Activated T-helper 2 cell treated with anti-CD3 and anti-CD28 coated beads, Interferon-gamma antibody, Interleukin-2, Interleukin-4, amounts not matched to agents 10 μg/mL and 5 μg/mL and 100 μg/mL, durations not matched to agents 14 hours and 24 hours and 36 hours (primary cell): Measurements from ENCODE around the gene PAPLN. TPM values are rescaled to one million over a fixed set of nuclear protein-coding genes. Genes with fewer than 3 reads are reported as not detected.
A peak's percentile ranks its signal among the peaks of the same experiment; 100 is the strongest.

ENCODE experiments used
- DNase-seq: peaks from one replicate; pipeline ENCODE4 v3.0.0; 2021; ENCODE audit warnings: low spot score
- H3K27ac Mint-ChIP-seq: one replicate; pipeline ENCODE4 v1.8.0; 2021; ENCODE audit warnings: mixed read lengths
- H3K27me3 Mint-ChIP-seq: one replicate; pipeline ENCODE4 v1.8.0; 2021; ENCODE audit warnings: low read depth, mixed read lengths
- H3K36me3 Mint-ChIP-seq: one replicate; pipeline ENCODE4 v1.8.0; 2021; ENCODE audit warnings: low read depth, mixed read lengths
- H3K4me1 Mint-ChIP-seq: one replicate; pipeline ENCODE4 v1.8.0; 2021; ENCODE audit warnings: low read depth, mixed read lengths
- H3K4me3 Mint-ChIP-seq: one replicate; pipeline ENCODE4 v1.8.0; 2021; ENCODE audit warnings: low read depth, mild to moderate bottlenecking, moderate library complexity, mixed read lengths
- H3K9me3 Mint-ChIP-seq: one replicate; pipeline ENCODE4 v1.8.0; 2021; ENCODE audit warnings: mixed read lengths
- intact Hi-C: fragments of 100-400 bp; cut with micrococcal nuclease; formaldehyde crosslinking; loops from one replicate; pipeline ENCODE4 v1.15.1; 2023
- total RNA-seq: library from RNA; stranded (reverse); gene quantifications from 2 replicates; pipeline ENCODE4 v1.2.3, GENCODE V29; 2022

Gene PAPLN
- total RNA-seq, 1 donor from 2014 or later, result 0.75 TPM

DNA sequence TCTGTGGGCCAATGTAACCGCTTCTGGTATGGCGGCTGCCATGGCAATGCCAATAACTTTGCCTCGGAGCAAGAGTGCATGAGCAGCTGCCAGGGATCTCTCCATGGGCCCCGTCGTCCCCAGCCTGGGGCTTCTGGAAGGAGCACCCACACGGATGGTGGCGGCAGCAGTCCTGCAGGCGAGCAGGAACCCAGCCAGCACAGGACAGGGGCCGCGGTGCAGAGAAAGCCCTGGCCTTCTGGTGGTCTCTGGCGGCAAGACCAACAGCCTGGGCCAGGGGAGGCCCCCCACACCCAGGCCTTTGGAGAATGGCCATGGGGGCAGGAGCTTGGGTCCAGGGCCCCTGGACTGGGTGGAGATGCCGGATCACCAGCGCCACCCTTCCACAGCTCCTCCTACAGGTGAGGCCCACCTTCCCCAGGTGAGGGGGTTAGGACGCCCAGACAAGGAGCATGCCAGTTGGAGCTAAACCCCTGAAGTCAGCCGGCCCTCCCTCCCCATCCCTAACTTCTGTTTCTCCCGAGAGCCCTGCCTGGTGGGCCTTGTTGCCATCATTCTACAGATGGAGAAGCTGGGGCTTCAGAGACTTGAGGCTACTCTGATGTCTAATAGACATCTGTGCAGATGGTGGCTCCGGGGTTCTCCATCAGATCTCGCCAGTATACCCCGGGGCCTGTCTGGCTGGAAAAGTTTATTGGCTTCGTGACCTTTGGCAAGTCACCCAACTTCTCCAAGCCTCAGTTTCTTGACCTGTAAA is 25.3 kb downstream of the PAPLN start:
- Mint-ChIP-seq H3K36me3 (no peaks in the 10 kb centered on the region), H3K4me1 (peaks cover 4% of the 10 kb centered on the region), H3K27me3 (no peaks in the 10 kb centered on the region), H3K9me3 (no peaks in the 10 kb centered on the region), H3K4me3 (no peak overlapping the region), H3K27ac (no peak overlapping the region)
- intact Hi-C loops, result no loop called here
- no peak for DNase-seq

GRCh38 chr14:73263606-73264005 is 26.3 kb downstream of the PAPLN start:
- Mint-ChIP-seq H3K4me1 (no peaks in the 10 kb centered on the region), H3K27me3 (no peaks in the 10 kb centered on the region), H3K36me3 (no peaks in the 10 kb centered on the region), H3K4me3 (no peak overlapping the region), H3K27ac (no peak overlapping the region), H3K9me3 (no peaks in the 10 kb centered on the region)
- intact Hi-C loops, result no loop called here
- no peak for DNase-seq

DNA sequence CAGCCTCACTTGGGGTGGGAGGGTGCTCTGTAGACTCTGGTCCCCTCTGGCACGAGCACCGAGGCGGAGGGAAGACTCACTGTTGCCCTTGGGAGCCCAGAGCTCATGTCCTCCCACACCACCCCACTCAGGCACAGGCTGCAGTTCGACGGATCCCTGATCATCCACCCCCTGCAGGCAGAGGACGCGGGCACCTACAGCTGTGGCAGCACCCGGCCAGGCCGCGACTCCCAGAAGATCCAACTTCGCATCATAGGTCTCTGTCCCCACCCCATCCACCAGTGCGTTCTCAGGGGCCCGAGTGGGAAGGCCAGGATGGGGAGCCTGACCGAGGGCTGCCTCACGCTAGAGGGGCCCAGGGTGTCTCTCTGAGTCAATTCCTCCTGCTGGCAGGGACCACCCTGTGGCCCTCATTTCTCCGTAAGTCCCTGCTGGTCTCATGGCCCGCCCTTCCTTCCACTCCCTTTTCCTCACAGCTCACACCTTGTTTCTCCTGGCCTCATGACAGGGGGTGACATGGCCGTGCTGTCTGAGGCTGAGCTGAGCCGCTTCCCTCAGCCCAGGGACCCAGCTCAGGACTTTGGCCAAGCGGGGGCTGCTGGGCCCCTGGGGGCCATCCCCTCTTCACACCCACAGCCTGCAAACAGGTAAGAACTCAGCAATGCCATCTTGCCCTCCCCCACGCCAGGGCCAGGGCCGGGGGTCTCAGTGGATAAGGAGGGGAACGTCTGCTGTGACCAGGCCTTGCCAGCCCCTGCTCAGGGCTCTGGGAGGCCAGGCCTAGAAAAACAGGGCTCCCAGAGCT is 27.0 kb downstream of the PAPLN start:
- H3K9me3 Mint-ChIP-seq, result no peaks in the 10 kb centered on the region
- no peaks in the 10 kb centered on the region for H3K4me1 Mint-ChIP-seq
- no peak overlapping the region for H3K4me3 Mint-ChIP-seq
- H3K27me3 Mint-ChIP-seq, result peaks cover 3% of the 10 kb centered on the region
- intact Hi-C loops, result no loop called here
- no peak overlapping the region for H3K27ac Mint-ChIP-seq
- H3K36me3 Mint-ChIP-seq, result no peaks in the 10 kb centered on the region
- DNase-seq, result no peak

DNA sequence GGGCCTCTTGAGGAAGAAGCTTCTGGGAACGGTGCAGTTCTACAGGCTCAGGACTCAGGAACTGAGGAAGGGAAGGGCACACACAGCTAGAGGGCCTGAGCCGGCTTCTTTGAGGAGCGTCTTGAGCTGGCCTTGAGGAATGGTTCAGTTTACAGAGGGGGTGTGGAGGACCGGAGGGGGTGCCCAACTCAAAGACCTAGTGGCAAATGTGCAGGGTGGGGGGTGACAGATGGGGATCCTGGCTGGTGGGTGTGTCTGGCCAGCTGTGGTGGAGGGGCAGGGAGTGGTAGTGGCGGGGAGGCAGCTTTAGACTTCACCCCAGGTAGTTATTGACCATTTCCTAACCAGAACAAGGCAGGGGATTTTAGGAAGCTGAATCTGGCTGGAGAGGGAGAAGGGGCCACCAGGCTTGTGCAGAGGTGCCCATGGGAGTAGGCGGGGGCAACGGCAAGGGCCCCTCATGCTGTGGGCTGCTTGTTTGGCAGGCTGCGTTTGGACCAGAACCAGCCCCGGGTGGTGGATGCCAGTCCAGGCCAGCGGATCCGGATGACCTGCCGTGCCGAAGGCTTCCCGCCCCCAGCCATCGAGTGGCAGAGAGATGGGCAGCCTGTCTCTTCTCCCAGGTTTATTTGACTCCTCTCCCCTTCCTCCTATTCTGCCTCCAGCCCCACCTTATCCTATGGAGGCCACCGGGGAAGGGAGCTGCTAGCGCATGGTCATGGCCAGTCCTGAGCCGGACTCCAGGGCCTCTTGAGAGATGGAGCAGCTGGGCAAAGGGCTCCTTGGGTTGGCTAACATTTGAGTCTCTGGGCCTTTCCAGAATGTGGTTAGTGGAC is 27.8 kb downstream of the PAPLN start:
- no peaks in the 10 kb centered on the region for H3K4me1 Mint-ChIP-seq
- H3K27me3 Mint-ChIP-seq, result peaks cover 4% of the 10 kb centered on the region
- H3K27ac Mint-ChIP-seq, result no peak overlapping the region
- H3K9me3 Mint-ChIP-seq, result no peaks in the 10 kb centered on the region
- no peak for DNase-seq
- H3K4me3 Mint-ChIP-seq, result no peak overlapping the region
- intact Hi-C loops, result no loop called here
- no peaks in the 10 kb centered on the region for H3K36me3 Mint-ChIP-seq

GRCh38 chr14:73265721-73266046 is 28.4 kb downstream of the PAPLN start:
- no peak for DNase-seq
- peaks cover 3% of the 10 kb centered on the region for H3K4me1 Mint-ChIP-seq
- H3K4me3 Mint-ChIP-seq, result no peak overlapping the region
- H3K9me3 Mint-ChIP-seq, result no peaks in the 10 kb centered on the region
- H3K27ac Mint-ChIP-seq, result no peak overlapping the region
- peaks cover under 1% of the 10 kb centered on the region for H3K36me3 Mint-ChIP-seq
- H3K27me3 Mint-ChIP-seq, result peaks cover 8% of the 10 kb centered on the region
- intact Hi-C loops, result no loop called here

DNA sequence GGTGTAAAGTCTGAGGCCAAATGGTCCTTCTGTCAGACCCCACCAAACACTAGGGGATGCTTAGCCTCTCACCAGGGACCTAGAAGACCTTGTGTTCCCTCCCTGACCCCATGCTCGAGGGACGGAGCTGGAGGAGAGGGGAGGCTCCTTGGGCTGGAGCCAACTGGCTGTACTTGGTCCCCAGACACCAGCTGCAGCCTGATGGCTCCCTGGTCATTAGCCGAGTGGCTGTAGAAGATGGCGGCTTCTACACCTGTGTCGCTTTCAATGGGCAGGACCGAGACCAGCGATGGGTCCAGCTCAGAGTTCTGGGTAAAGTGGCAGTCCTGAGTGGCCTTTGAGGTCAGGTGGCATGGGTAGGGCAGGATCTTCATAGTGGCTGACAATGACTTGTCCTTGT is 29.0 kb downstream of the PAPLN start:
- Mint-ChIP-seq H3K36me3 (peaks cover 4% of the 10 kb centered on the region), H3K4me3 (no peak overlapping the region), H3K9me3 (no peaks in the 10 kb centered on the region), H3K27ac (no peak overlapping the region), H3K4me1 (peaks cover 3% of the 10 kb centered on the region), H3K27me3 (peaks cover 11% of the 10 kb centered on the region)
- DNase-seq, result no peak
- intact Hi-C loops, result no loop called here

- no peak for DNase-seq
- Mint-ChIP-seq H3K4me1 (peaks cover 3% of the 10 kb centered on the region), H3K27ac (no peak overlapping the region), H3K36me3 (peaks cover 4% of the 10 kb centered on the region), H3K27me3 (peaks cover 11% of the 10 kb centered on the region), H3K9me3 (no peaks in the 10 kb centered on the region), H3K4me3 (no peak overlapping the region)
- intact Hi-C loops, result no loop called here
Measured at GRCh38 chr14:73267474-73267873, 30.2 kb downstream of the PAPLN start.

- no peak for DNase-seq
- H3K36me3 Mint-ChIP-seq, result peaks cover 13% of the 10 kb centered on the region
- H3K27ac Mint-ChIP-seq, result no peak overlapping the region
- H3K27me3 Mint-ChIP-seq, result peaks cover 11% of the 10 kb centered on the region
- peaks cover 3% of the 10 kb centered on the region for H3K4me1 Mint-ChIP-seq
- intact Hi-C loops, result no loop called here
- H3K9me3 Mint-ChIP-seq, result no peaks in the 10 kb centered on the region
- H3K4me3 Mint-ChIP-seq, result peak overlapping the region; percentile 41
Measured at GRCh38 chr14:73269729-73270531, 32.6 kb downstream of the PAPLN start.

- Mint-ChIP-seq H3K36me3 (peaks cover 30% of the 10 kb centered on the region), H3K4me3 (no peak overlapping the region), H3K4me1 (peaks cover 3% of the 10 kb centered on the region), H3K27me3 (peaks cover 11% of the 10 kb centered on the region), H3K27ac (no peak overlapping the region), H3K9me3 (no peaks in the 10 kb centered on the region)
- intact Hi-C loops, result no loop called here
- no peak for DNase-seq
Measured at GRCh38 chr14:73272393-73272792, 35.1 kb downstream of the PAPLN start.

DNA sequence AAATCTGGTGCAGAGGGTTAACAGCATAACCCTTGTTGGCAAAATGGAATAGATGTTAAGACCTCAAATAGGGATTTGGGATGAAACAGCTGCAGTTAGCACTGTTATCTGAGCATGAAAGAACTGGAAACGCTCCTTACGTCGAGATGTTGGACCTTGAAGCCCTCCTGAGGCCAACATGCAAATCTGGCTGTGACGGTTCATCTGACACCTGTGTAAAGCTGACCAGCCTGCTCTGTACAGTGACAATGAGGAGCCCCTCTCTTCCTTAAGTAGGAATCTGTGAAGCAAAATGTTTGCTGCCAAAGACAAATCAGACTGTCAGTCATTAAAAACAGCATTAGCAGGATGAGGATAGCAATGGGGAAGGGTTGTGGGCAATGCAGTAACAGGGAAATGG is 36.5 kb downstream of the PAPLN start:
- Mint-ChIP-seq H3K27ac (no peak overlapping the region), H3K36me3 (peaks cover 30% of the 10 kb centered on the region), H3K4me1 (peaks cover 3% of the 10 kb centered on the region), H3K4me3 (no peak overlapping the region), H3K9me3 (no peaks in the 10 kb centered on the region), H3K27me3 (peaks cover 11% of the 10 kb centered on the region)
- intact Hi-C loops, result no loop called here
- no peak for DNase-seq

DNA sequence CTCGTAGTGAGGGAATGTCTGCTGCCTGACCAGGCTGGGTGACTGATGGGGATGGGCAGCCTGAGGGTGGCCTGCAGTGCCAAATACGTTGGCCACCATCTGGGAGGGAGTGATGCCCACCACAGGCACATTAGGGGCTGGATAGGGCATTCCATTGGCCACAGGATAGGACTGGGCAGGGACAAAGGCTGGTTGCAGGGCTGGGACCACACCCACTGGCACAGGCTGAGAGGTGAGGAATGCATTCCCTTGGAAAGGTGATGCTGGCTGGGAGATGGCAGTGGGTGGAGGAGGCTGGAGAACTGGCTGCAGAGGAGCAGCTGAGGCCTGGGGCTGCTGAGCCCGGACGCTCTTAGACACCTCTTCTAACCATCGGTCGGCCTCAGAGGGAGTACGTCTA is 39.5 kb downstream of the PAPLN start:
- DNase-seq, result no peak
- no peak overlapping the region for H3K27ac Mint-ChIP-seq
- peaks cover 38% of the 10 kb centered on the region for H3K36me3 Mint-ChIP-seq
- intact Hi-C loops, result no loop called here
- H3K27me3 Mint-ChIP-seq, result no peaks in the 10 kb centered on the region
- H3K9me3 Mint-ChIP-seq, result no peaks in the 10 kb centered on the region
- H3K4me1 Mint-ChIP-seq, result peaks cover 1% of the 10 kb centered on the region
- H3K4me3 Mint-ChIP-seq, result no peak overlapping the region

DNA sequence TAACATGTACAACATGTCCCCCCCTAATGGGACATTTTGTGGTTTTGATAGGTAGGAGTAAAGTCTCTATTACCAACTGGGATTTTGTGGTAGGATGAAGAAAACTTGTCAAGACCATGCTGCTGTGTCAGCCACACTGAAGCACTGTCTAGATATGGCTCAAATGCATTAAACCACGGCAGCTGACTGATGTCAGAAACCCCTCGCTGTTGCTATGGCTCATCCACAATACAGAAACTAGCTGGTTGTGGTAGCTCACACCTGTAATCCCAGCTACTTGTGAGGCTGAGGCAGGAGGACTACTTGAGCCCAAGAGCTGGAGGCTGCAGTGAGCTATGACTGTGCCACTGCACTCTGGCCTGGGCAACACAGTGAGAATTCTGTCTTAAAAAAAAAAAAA is 40.1 kb downstream of the PAPLN start:
- DNase-seq, result no peak
- Mint-ChIP-seq H3K4me1 (peaks cover 4% of the 10 kb centered on the region), H3K4me3 (no peak overlapping the region), H3K27ac (no peak overlapping the region), H3K27me3 (no peaks in the 10 kb centered on the region), H3K36me3 (peaks cover 42% of the 10 kb centered on the region), H3K9me3 (no peaks in the 10 kb centered on the region)
- intact Hi-C loops, result no loop called here
